HepG2 (cell line): Measurements from ENCODE around the gene CERS1. TPM values are rescaled to one million over a fixed set of nuclear protein-coding genes. Genes with fewer than 3 reads are reported as not detected.

ENCODE experiments used
- ATAC-seq: fragments of 200-7000 bp; cut with Tn5 transposase; 3 replicates; pipeline ENCODE4 v1.9.1; 2020; ENCODE audit warnings: mild to moderate bottlenecking, moderate library complexity
- BruUV-seq: library from RNA; stranded (reverse); fragments of 400-500 nt; replicated peaks from 2 replicates; lab custom pipeline; 2021; lab: Mats Ljungman, UMichigan
- CTCF ChIA-PET: fragments of 300-600 bp; formaldehyde crosslinking; extraction: SDS; loops from one replicate; lab custom pipeline; 2021; ENCODE audit warnings: low total read pairs, inconsistent platforms, low intra/inter-chr PET ratio; lab: Yijun Ruan, JAX
- POLR2A ChIA-PET: fragments of 350-600 bp; sonication (Branson Sonifier 250); formaldehyde crosslinking; loops from one replicate; lab custom pipeline; 2020; ENCODE audit warnings: antibody characterized with exemption, inconsistent platforms; lab: Yijun Ruan, JAX
- DNase-seq: peaks from one replicate; pipeline ENCODE4 v3.0.0-alpha.2; 2015; ENCODE audit warnings: low spot score
- FAIRE-seq: peaks from 3 replicates; lab custom pipeline; 2011; peaks lifted over from hg19 to GRCh38; lab: Jason Lieb, UNC
- H2AFZ ChIP-seq: one replicate; pipeline ENCODE4 v1.6.1; 2011; ENCODE audit warnings: low read length, inconsistent platforms
- H3K27ac ChIP-seq: fragments of 300-600 bp; 3 replicates; pipeline ENCODE4 v1.8.0; 2011; ENCODE audit warnings: mixed run types, mild to moderate bottlenecking, mixed read lengths, low read length, inconsistent platforms; ENCODE audit not compliant: insufficient read depth; ENCODE audit errors: extremely low read length
- H3K27me3 ChIP-seq, 2 experiments: fragments of 200-600 bp in 1 of 2; 2 replicates in 1 of 2; 3 replicates in 1 of 2; pipeline versions ENCODE4 v1.6.0 to v1.8.0; 2011; ENCODE audit warnings: low read length in 2 of 2, mild to moderate bottlenecking in 2 of 2, moderate library complexity in 2 of 2, inconsistent platforms in 1 of 2; ENCODE audit not compliant: insufficient read depth in 2 of 2, control insufficient read depth in 1 of 2
- H3K36me3 ChIP-seq, 2 experiments: fragments of 200-600 bp in 1 of 2; replicated peaks in 1 of 2; 2 replicates in 1 of 2; 3 replicates in 1 of 2; pipeline versions ENCODE4 v1.5.1 to v1.8.0; 2011; ENCODE audit warnings: low read length in 2 of 2, inconsistent platforms in 1 of 2; ENCODE audit not compliant: insufficient read depth in 2 of 2, control insufficient read depth in 1 of 2
- H3K4me1 ChIP-seq: 2 replicates; pipeline ENCODE4 v1.5.1; 2012; ENCODE audit warnings: low read length, inconsistent platforms; ENCODE audit not compliant: insufficient read depth
- H3K4me2 ChIP-seq: 2 replicates; pipeline ENCODE4 v1.6.0; 2011; ENCODE audit warnings: low read depth, low read length, inconsistent platforms
- H3K4me3 ChIP-seq, 3 experiments: fragments of 200-600 bp in 1 of 3; sonication (generic), shearing (Covaris generic) in 1 of 3; replicated peaks in 1 of 3; 2 replicates each; pipeline ENCODE4 v1.5.1; 2011 to 2016; ENCODE audit warnings: low read length in 3 of 3, inconsistent platforms in 2 of 3, low read depth in 2 of 3, mild to moderate bottlenecking in 2 of 3, control low read depth in 1 of 3, mixed read lengths in 1 of 3; ENCODE audit not compliant: insufficient read depth in 1 of 3
- H3K79me2 ChIP-seq: one replicate; pipeline ENCODE4 v1.6.1; 2011; ENCODE audit warnings: low read length, inconsistent platforms; ENCODE audit not compliant: insufficient read depth
- H3K9ac ChIP-seq: 2 replicates; pipeline ENCODE4 v1.6.0; 2011; ENCODE audit warnings: mild to moderate bottlenecking, low read depth, low read length, inconsistent platforms; ENCODE audit not compliant: insufficient read depth
- H3K9me3 ChIP-seq: 2 replicates; pipeline ENCODE4 v1.5.1; 2012; ENCODE audit warnings: mild to moderate bottlenecking, low read length
- H4K20me1 ChIP-seq: 2 replicates; pipeline ENCODE4 v1.6.0; 2011; ENCODE audit warnings: inconsistent platforms, mild to moderate bottlenecking, low read length, moderate library complexity; ENCODE audit not compliant: insufficient read depth
- CAMTA2 ChIP-seq: sonication (generic); formaldehyde crosslinking; IDR thresholded peaks from 2 replicates; pipeline ENCODE4 v1.4.0; 2020; ENCODE audit warnings: mild to moderate bottlenecking, missing genetic modification reagents, borderline replicate concordance
- CCDC6 ChIP-seq: sonication (generic); formaldehyde crosslinking; IDR thresholded peaks from 2 replicates; pipeline ENCODE4 v1.8.1; 2022; ENCODE audit warnings: mild to moderate bottlenecking, missing genetic modification reagents, moderate library complexity
- CREM ChIP-seq, 2 experiments: sonication (generic) in 1 of 2; formaldehyde crosslinking in 1 of 2; IDR thresholded peaks; 2 replicates each; pipeline versions ENCODE4 v1.4.0 to v1.6.1; 2016 to 2020; ENCODE audit warnings: antibody characterized with exemption in 1 of 2, mild to moderate bottlenecking in 1 of 2, missing genetic modification reagents in 1 of 2
- EEA1 ChIP-seq: sonication (generic); formaldehyde crosslinking; IDR thresholded peaks from 2 replicates; pipeline ENCODE4 v1.5.1; 2020; ENCODE audit warnings: mild to moderate bottlenecking, missing genetic modification reagents, borderline replicate concordance
- HNF4G ChIP-seq, 2 experiments: sonication (generic) in 1 of 2; formaldehyde crosslinking in 1 of 2; IDR thresholded peaks; 2 replicates each; pipeline versions ENCODE4 v1.4.0 to v1.6.1; 2011 to 2020; ENCODE audit warnings: borderline replicate concordance in 2 of 2, low read depth in 2 of 2, mild to moderate bottlenecking in 2 of 2, low read length in 1 of 2, missing genetic modification reagents in 1 of 2, moderate library complexity in 1 of 2
- HNRNPL ChIP-seq: fragments of 200-400 bp; formaldehyde crosslinking; IDR thresholded peaks from 2 replicates; pipeline ENCODE4 v1.6.1; 2017; ENCODE audit warnings: mild to moderate bottlenecking, low read depth, low read length
- IKZF4 ChIP-seq: sonication (generic); formaldehyde crosslinking; IDR thresholded peaks from 2 replicates; pipeline ENCODE4 v1.5.1; 2020; ENCODE audit warnings: borderline replicate concordance, mild to moderate bottlenecking, low read depth, missing genetic modification reagents; ENCODE audit errors: not compliant biosample characterization
- KMT2A ChIP-seq: sonication (generic); formaldehyde crosslinking; IDR thresholded peaks from 2 replicates; pipeline ENCODE4 v1.4.0; 2020; ENCODE audit warnings: missing genetic modification reagents
- MED1 ChIP-seq: sonication (generic); formaldehyde crosslinking; IDR thresholded peaks from 2 replicates; pipeline ENCODE4 v1.4.0; 2020; ENCODE audit warnings: missing genetic modification reagents
- MEIS1 ChIP-seq: sonication (generic); formaldehyde crosslinking; IDR thresholded peaks from 2 replicates; pipeline ENCODE4 v1.9.0; 2021; ENCODE audit warnings: mild to moderate bottlenecking, missing genetic modification reagents, moderate library complexity, borderline replicate concordance
- PAXIP1 ChIP-seq: sonication (generic); formaldehyde crosslinking; conservative IDR thresholded peaks from 2 replicates; pipeline ENCODE4 v1.4.0; 2020; ENCODE audit warnings: mild to moderate bottlenecking, missing genetic modification reagents, moderate library complexity
- PCBP2 ChIP-seq: fragments of 200-400 bp; formaldehyde crosslinking; optimal IDR thresholded peaks from 2 replicates; pipeline ENCODE3; 2018; ENCODE audit warnings: low read length, low read depth; ENCODE audit not compliant: poor library complexity, severe bottlenecking
- POGZ ChIP-seq: sonication (generic); formaldehyde crosslinking; IDR thresholded peaks from 2 replicates; pipeline ENCODE4 v1.4.0; 2020; ENCODE audit warnings: mild to moderate bottlenecking, missing genetic modification reagents
- RARA ChIP-seq: IDR thresholded peaks from 2 replicates; pipeline ENCODE4 v1.6.1; 2016; ENCODE audit warnings: missing genetic modification reagents, missing compliant biosample characterization
- SP140L ChIP-seq: sonication (generic); formaldehyde crosslinking; IDR thresholded peaks from 2 replicates; pipeline ENCODE4 v1.4.0; 2020; ENCODE audit warnings: missing genetic modification reagents, borderline replicate concordance
- ZNF598 ChIP-seq: sonication (generic); formaldehyde crosslinking; IDR thresholded peaks from 2 replicates; pipeline ENCODE4 v1.5.1; 2020; ENCODE audit warnings: mild to moderate bottlenecking, missing genetic modification reagents, borderline replicate concordance
- ZNF780A ChIP-seq: sonication (generic); formaldehyde crosslinking; IDR thresholded peaks from 2 replicates; pipeline ENCODE4 v1.8.0; 2022; ENCODE audit warnings: mild to moderate bottlenecking, missing genetic modification reagents, moderate library complexity
- ZNF782 ChIP-seq: sonication (generic); formaldehyde crosslinking; IDR thresholded peaks from 2 replicates; pipeline ENCODE4 v1.4.0; 2020; ENCODE audit warnings: missing genetic modification reagents, mild to moderate bottlenecking, borderline replicate concordance
- WGBS: methylation state at CpG from one replicate; pipeline ENCODE4 v1.1.6; 2017; ENCODE audit warnings: low lambda C conversion rate; 5-methylcytosine and 5-hydroxymethylcytosine counted together
- in situ Hi-C: cut with HindIII; loops from 2 replicates; pipeline ENCODE4 v1.10.0; 2017; ENCODE audit warnings: low pct_unique_long_range_greater_than_20kb; ENCODE audit not compliant: extremely low pct_ligation_motif_present
- intact Hi-C: fragments of 100-400 bp; cut with micrococcal nuclease; formaldehyde crosslinking; loops from one replicate; pipeline ENCODE4 v1.10.0; 2022; ENCODE audit not compliant: unreplicated experiment
- polyA plus RNA-seq, 8 experiments: library from polyadenylated mRNA; depleted of rRNA in 3 of 8; stranded (reverse) in 7 of 8; unstranded in 1 of 8; fragments of >200 nt; fragmentation: Illumina TruSeq in 4 of 8; extraction: Trizol in 4 of 8; gene quantifications; 2 replicates each; pipeline versions ENCODE4 v1.2.1 to v1.2.3, GENCODE V29; 2011 to 2016; ENCODE audit warnings: low read depth in 4 of 8, missing spikeins in 1 of 8, mixed read lengths in 1 of 8; ENCODE audit not compliant: insufficient read depth in 1 of 8
- total RNA-seq, 5 experiments: library from RNA; depleted of rRNA; stranded (reverse); fragments of >200 nt; fragmentation: Illumina TruSeq; extraction: Trizol; gene quantifications; 2 replicates each; pipeline ENCODE4 v1.2.3, GENCODE V29; 2016; ENCODE audit warnings: low read depth in 1 of 5

CERS1 gene
- total and polyA plus RNA-seq, 2 of the 13 experiments (the other 11 are each of a cell fraction or from before 2014, with no cell fraction given) = 4.6 to 9.8 TPM

GRCh38 chr19:18840288-18841267, 55.4 kb downstream of the CERS1 start:
- ChIA-PET CTCF (no interaction called here), POLR2A (interaction anchor here (0.7 to 2.8 kb wide), 12 partner anchors 8 to 252 kb away, joined by 3 to 23 read pairs (median 5); partner anchors contain the start of genes COPE, DDX49, REX1BD and UPF1)
- Histone ChIP-seq H3K27me3 (no peaks in the 10 kb centered on the region), H3K4me2 (peak overlapping the region; percentile 94), H3K9me3 (no peaks in the 10 kb centered on the region), H3K4me3 (peak overlapping the region; percentile 1 to 72 (median 40); a peak in 5 of 6 replicates), H3K4me1 (peaks cover 86% of the 10 kb centered on the region), H3K27ac (peak overlapping the region; percentile 89), H2AFZ (no peak overlapping the region), H3K36me3 (peaks cover 0 to 22% of the 10 kb centered on the region in 2 experiments; a peak in 4 of 5 replicates), H3K79me2 (peaks cover 95% of the 10 kb centered on the region), H3K9ac (peak overlapping the region; percentile 75), H4K20me1 (peaks cover 65% of the 10 kb centered on the region)
- ATAC-seq (peak; percentile 54), DNase-seq (peak; percentile 53), FAIRE-seq (no peak)
- WGBS = 31% methylated on average over 13 of the region's 26 CpGs
- in situ Hi-C loops = loop anchor here (5.0 kb wide), 1 partner anchor 53 kb away; no protein-coding TSS in a partner anchor
- BruUV-seq = no TSS peak
- intact Hi-C loops = no loop called here
- TF ChIP-seq POGZ (peak; percentile 26; the same call in 1 of the 2 replicates), HNRNPL (peak; percentile 96), IKZF4 (peak; percentile 57), EEA1 (CRISPR knock-in tag) (no peak), CREM (IDR thresholded peaks at IDR 0.05) (no peak), CREM (CRISPR knock-in tag; IDR thresholded peaks at IDR 0.05) (no peak), ZNF782 (CRISPR knock-in tag) (0 out of 2 replicates have a peak, but pooled peaks have one; percentile 26), CAMTA2 (CRISPR knock-in tag) (no peak), RARA (0 out of 2 replicates have a peak, but pooled peaks have one; percentile 26), HNF4G (IDR thresholded peaks at IDR 0.05; ENCODE audit: borderline replicate concordance, low read depth, low read length) (peak; percentile 69), HNF4G (CRISPR knock-in tag; IDR thresholded peaks at IDR 0.05; ENCODE audit: borderline replicate concordance, low read depth) (no peak; the same call in 1 of the 2 replicates), PAXIP1 (CRISPR knock-in tag) (peak; percentile 83), ZNF598 (CRISPR knock-in tag) (no peak), KMT2A (CRISPR knock-in tag) (no peak), PCBP2 (no peak), CCDC6 (CRISPR knock-in tag) (0 out of 2 replicates have a peak, but pooled peaks have one; percentile 9), MED1 (CRISPR knock-in tag) (0 out of 2 replicates have a peak, but pooled peaks have one; percentile 43), ZNF780A (CRISPR knock-in tag) (no peak), SP140L (no peak), MEIS1 (CRISPR knock-in tag) (0 out of 2 replicates have a peak, but pooled peaks have one; percentile 12)
